ENCODE data around the gene SEMA3G. TPM values are rescaled to one million over a fixed set of nuclear protein-coding genes. Genes with fewer than 3 reads are reported as not detected.

SEMA3G gene
- polyA plus RNA-seq, 2 of the 4 experiments (the other 2 are of a cell fraction) = 0.08 to 0.13 TPM

- H3K4me2 ChIP-seq = no peak overlapping the region
- ChIA-PET POLR2A (no interaction called here), CTCF (interaction anchor here (0.6 to 1.2 kb wide), 3 partner anchors 21 to 40 kb away, joined by 3 to 5 read pairs (median 3); no protein-coding TSS in a partner anchor)
- H3K4me1 ChIP-seq = no peaks in the 10 kb centered on the region
- 77% methylated on average over 9 of the region's 9 CpGs for WGBS (ENCODE audit: missing lambda C conversion rate)
- TF ChIP-seq HEYL (CRISPR knock-in tag; IDR thresholded peaks at IDR 0.05) (no peak), RNF2 (IDR thresholded peaks at IDR 0.05; ENCODE audit: borderline replicate concordance, low read depth) (no peak), ZNF302 (CRISPR knock-in tag; IDR thresholded peaks at IDR 0.05) (no peak), EHMT2 (IDR thresholded peaks at IDR 0.05; ENCODE audit: low read depth) (no peak), RFX5 (IDR thresholded peaks at IDR 0.05) (no peak), USF2 (IDR thresholded peaks at IDR 0.05) (no peak), E2F6 (IDR thresholded peaks at IDR 0.05; ENCODE audit: borderline replicate concordance, low read depth) (no peak), MYC (IDR thresholded peaks at IDR 0.05; ENCODE audit: borderline replicate concordance, low read length) (no peak), SREBF2 (IDR thresholded peaks at IDR 0.05) (no peak), GATA3 (IDR thresholded peaks at IDR 0.05; ENCODE audit: borderline replicate concordance) (no peak), CBX2 (IDR thresholded peaks at IDR 0.05; ENCODE audit: borderline replicate concordance, low read depth) (no peak), ESRRA (IDR thresholded peaks at IDR 0.05; ENCODE audit: borderline replicate concordance, low read length) (no peak), HOXA7 (CRISPR knock-in tag; IDR thresholded peaks at IDR 0.05) (no peak), CEBPB (IDR thresholded peaks at IDR 0.05) (no peak), JUN (IDR thresholded peaks at IDR 0.05) (no peak), CBX8 (IDR thresholded peaks at IDR 0.05) (no peak), RCOR1 (IDR thresholded peaks at IDR 0.05; ENCODE audit: low read depth, low read length) (no peak)
- H3K27ac ChIP-seq = no peak overlapping the region
- DNase-seq (ENCODE audit: low read depth in 1 of 2, low spot score in 1 of 2) (no peak), ATAC-seq (no peak), FAIRE-seq (no peak)
- no peaks in the 10 kb centered on the region for H3K9me3 ChIP-seq
- no peak overlapping the region for H3K4me3 ChIP-seq
Measured at GRCh38 chr3:52468336-52468735, 23.4 kb upstream of the SEMA3G start.

- TF ChIP-seq NPAS2 (CRISPR knock-in tag; IDR thresholded peaks at IDR 0.05; ENCODE audit: borderline replicate concordance) (no peak), BHLHE40 (IDR thresholded peaks at IDR 0.05; ENCODE audit: low read depth, low read length) (no peak), FOXS1 (CRISPR knock-in tag; IDR thresholded peaks at IDR 0.05) (no peak), SREBF2 (IDR thresholded peaks at IDR 0.05) (no peak), PHF8 (IDR thresholded peaks at IDR 0.05; ENCODE audit: borderline replicate concordance, low read depth) (no peak), JUNB (IDR thresholded peaks at IDR 0.05) (no peak), KDM5A (IDR thresholded peaks at IDR 0.05) (no peak), MAZ (IDR thresholded peaks at IDR 0.05; ENCODE audit: borderline replicate concordance, low read depth, low read length) (no peak), TP53 (CRISPR knock-in tag; IDR thresholded peaks at IDR 0.05) (no peak), MYC (IDR thresholded peaks at IDR 0.05; ENCODE audit: borderline replicate concordance, low read length) (no peak), ZNF302 (CRISPR knock-in tag; IDR thresholded peaks at IDR 0.05) (no peak), SMC3 (IDR thresholded peaks at IDR 0.05) (no peak), HOXA7 (CRISPR knock-in tag; IDR thresholded peaks at IDR 0.05) (no peak), HDAC2 (IDR thresholded peaks at IDR 0.05) (no peak), NR3C1 (IDR thresholded peaks at IDR 0.05) (no peak), RCOR1 (IDR thresholded peaks at IDR 0.05; ENCODE audit: low read depth, low read length) (no peak), HOXB13 (CRISPR knock-in tag; IDR thresholded peaks at IDR 0.05; ENCODE audit: low read depth) (no peak)
- ATAC-seq (no peak), DNase-seq (ENCODE audit: low read depth in 1 of 2, low spot score in 1 of 2) (no peak), FAIRE-seq (no peak)
- WGBS (ENCODE audit: missing lambda C conversion rate) = 98% methylated on average over 4 of the region's 5 CpGs
- POLR2A ChIA-PET = no interaction called here
- no peak overlapping the region for H3K4me2 ChIP-seq
- H3K4me1 ChIP-seq = no peaks in the 10 kb centered on the region
- H3K4me3 ChIP-seq = no peak overlapping the region
- no peaks in the 10 kb centered on the region for H3K9me3 ChIP-seq
- H3K27ac ChIP-seq = no peak overlapping the region
- CTCF ChIA-PET = interaction anchor here (0.7 to 1.0 kb wide), 2 partner anchors 9 to 11 kb away, joined by 4 to 5 read pairs; no protein-coding TSS in a partner anchor
Measured at GRCh38 chr3:52463416-52463815, 18.5 kb upstream of the SEMA3G start.
